Measurements from ENCODE around the gene ADCY5. TPM values are rescaled to one million over a fixed set of nuclear protein-coding genes. Genes with fewer than 3 reads are reported as not detected.

ADCY5 gene
- total RNA-seq, 1 donor from 2014 or later = 0.67 TPM

DNA sequence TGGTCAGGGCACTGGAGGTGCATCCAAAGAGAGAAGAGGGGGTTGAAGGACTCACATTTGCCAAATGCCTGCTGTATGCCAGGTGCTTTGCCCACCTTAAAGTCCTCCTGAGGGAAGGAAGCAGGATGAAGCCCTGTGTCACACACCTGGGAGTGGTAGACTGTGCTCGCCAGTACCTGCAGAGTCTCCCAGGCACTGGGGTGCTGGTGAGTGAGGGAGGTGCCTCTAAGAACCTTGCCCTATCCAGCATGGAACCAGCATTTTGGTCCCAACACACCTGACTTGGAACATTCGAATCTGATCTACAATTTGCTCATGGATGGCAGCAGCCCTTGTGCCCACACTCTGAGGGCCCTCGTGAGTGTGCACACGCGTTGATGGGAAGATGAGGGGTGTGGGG lies 170.4 kb downstream of the ADCY5 start:
- no peaks in the 10 kb centered on the region for H3K27me3 ChIP-seq (ENCODE audit: control insufficient read depth, insufficient read depth, low read length)
- no peak overlapping the region for H3K4me3 ChIP-seq (ENCODE audit: low read depth, low read length)
- TF ChIP-seq, protein P1, sequence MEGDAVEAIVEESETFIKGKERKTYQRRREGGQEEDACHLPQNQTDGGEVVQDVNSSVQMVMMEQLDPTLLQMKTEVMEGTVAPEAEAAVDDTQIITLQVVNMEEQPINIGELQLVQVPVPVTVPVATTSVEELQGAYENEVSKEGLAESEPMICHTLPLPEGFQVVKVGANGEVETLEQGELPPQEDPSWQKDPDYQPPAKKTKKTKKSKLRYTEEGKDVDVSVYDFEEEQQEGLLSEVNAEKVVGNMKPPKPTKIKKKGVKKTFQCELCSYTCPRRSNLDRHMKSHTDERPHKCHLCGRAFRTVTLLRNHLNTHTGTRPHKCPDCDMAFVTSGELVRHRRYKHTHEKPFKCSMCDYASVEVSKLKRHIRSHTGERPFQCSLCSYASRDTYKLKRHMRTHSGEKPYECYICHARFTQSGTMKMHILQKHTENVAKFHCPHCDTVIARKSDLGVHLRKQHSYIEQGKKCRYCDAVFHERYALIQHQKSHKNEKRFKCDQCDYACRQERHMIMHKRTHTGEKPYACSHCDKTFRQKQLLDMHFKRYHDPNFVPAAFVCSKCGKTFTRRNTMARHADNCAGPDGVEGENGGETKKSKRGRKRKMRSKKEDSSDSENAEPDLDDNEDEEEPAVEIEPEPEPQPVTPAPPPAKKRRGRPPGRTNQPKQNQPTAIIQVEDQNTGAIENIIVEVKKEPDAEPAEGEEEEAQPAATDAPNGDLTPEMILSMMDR (IDR thresholded peaks at IDR 0.05; ENCODE audit: insufficient read depth, low read length, poor library complexity, severe bottlenecking) = no peak
- no peak for DNase-seq (ENCODE audit: low read depth)
- no peaks in the 10 kb centered on the region for H3K36me3 ChIP-seq (ENCODE audit: control insufficient read depth, insufficient read depth, low read length)

DNA sequence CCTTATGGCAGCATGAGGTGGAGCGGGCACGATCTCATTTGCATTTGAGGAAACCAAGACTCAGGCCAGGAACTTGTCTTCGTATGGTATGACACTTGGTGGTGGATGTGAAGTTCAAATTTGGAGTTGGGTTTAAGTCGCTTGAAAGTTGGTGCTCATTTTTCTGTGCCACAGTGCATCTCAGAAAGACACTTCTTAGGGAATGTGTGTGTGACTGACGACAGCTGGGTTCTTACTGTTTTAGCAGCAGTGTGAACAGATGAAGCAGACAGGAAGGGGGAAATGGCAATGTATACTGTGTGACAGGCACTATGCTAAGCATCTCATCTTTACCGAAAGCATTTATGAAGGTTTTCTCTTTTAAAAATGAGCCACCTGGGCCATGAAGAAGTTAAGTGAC lies 171.8 kb downstream of the ADCY5 start:
- Histone ChIP-seq H3K27me3 (ENCODE audit: control insufficient read depth, insufficient read depth, low read length) (no peaks in the 10 kb centered on the region), H3K36me3 (ENCODE audit: control insufficient read depth, insufficient read depth, low read length) (no peaks in the 10 kb centered on the region), H3K4me3 (ENCODE audit: low read depth, low read length) (no peak overlapping the region)
- no peak for DNase-seq (ENCODE audit: low read depth)
- TF ChIP-seq, protein P1 (IDR thresholded peaks at IDR 0.05; ENCODE audit: insufficient read depth, low read length, poor library complexity, severe bottlenecking) = no peak

DNA sequence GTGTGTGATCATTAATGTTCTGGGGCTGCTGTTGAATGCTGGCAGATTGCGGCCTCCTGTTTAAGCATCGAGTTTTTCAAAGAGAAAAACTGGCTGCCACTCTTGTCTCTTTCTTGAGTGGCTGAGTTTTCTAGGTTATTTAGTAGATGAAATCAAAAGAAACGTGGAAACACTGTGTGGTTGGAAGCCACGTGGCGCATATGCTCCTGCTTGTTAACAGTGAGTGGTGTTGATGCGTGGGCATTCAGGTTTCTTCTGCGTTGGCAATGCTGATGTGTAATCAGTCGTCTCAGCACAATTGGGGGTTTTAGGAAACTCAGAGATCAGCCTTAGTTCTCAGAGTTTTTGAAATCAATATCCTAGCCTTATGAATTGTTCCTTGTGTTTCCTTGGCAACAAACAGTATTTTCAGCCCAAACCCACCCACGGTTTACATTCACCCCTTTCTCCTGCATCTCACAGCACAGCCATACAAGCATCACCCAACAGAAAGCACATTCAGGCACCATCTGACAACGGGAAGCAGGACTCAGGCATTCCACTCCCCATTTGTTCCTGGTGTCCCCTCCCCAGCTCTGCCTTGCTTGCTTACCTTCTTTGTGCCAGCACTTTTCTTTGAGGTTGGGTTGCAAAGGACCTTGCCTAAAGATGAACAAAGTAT lies 172.4 kb downstream of the ADCY5 start:
- H3K4me3 ChIP-seq (ENCODE audit: low read depth, low read length) = no peak overlapping the region
- no peak for DNase-seq (ENCODE audit: low read depth)
- TF ChIP-seq, protein P1 (IDR thresholded peaks at IDR 0.05; ENCODE audit: insufficient read depth, low read length, poor library complexity, severe bottlenecking) = no peak
- peaks cover 2% of the 10 kb centered on the region for H3K36me3 ChIP-seq (ENCODE audit: control insufficient read depth, insufficient read depth, low read length)
- no peaks in the 10 kb centered on the region for H3K27me3 ChIP-seq (ENCODE audit: control insufficient read depth, insufficient read depth, low read length)

DNA sequence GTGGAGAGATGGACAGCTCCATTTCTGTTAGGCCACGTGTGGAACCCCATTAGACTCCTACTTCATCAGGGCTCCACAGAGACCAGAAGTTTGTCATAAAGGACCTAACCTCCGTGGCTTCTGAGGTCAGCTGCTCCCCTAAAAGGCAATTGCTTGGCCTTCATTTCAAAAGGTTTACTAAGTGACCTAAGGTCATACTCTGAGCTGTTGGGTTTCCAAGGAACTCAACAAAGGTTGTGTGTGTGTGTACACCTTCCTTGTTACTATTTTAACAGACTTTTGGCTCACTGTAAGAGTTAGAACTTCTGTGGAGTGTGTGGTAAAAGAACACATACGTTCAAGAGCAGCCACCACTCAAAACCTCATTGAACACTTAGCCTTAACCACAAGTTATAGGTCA lies 173.2 kb downstream of the ADCY5 start:
- DNase-seq (ENCODE audit: low read depth) = no peak
- H3K36me3 ChIP-seq (ENCODE audit: control insufficient read depth, insufficient read depth, low read length) = peaks cover 2% of the 10 kb centered on the region
- H3K27me3 ChIP-seq (ENCODE audit: control insufficient read depth, insufficient read depth, low read length) = no peaks in the 10 kb centered on the region
- H3K4me3 ChIP-seq (ENCODE audit: low read depth, low read length) = no peak overlapping the region
- TF ChIP-seq, protein P1 (IDR thresholded peaks at IDR 0.05; ENCODE audit: insufficient read depth, low read length, poor library complexity, severe bottlenecking) = no peak

DNA sequence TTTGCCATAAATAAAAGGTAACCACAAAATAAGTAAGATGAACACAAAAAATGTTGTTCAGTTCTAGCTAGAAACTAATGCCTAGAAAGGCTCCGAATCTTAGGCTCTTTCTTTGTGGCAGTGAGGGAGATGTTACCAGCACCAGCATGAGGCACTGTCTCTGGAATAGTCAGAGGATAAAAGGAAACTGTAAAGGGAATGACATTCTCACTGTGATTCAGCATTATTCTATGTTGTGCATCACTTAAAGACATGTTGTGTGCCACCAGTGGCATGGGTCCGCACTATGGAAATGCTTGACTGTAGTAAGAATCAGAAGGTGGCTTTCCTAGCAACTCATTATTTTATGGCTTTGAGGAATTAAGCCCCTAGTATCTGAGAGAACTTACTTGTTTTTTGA lies 176.3 kb downstream of the ADCY5 start:
- H3K4me3 ChIP-seq (ENCODE audit: low read depth, low read length) = no peak overlapping the region
- DNase-seq (ENCODE audit: low read depth) = no peak
- no peaks in the 10 kb centered on the region for H3K27me3 ChIP-seq (ENCODE audit: control insufficient read depth, insufficient read depth, low read length)
- H3K36me3 ChIP-seq (ENCODE audit: control insufficient read depth, insufficient read depth, low read length) = peaks cover 2% of the 10 kb centered on the region
- TF ChIP-seq, protein P1 (IDR thresholded peaks at IDR 0.05; ENCODE audit: insufficient read depth, low read length, poor library complexity, severe bottlenecking) = no peak

Data from kidney epithelial cell (primary cell).